MM.1S (cell line): Measurements from ENCODE around the gene OSTF1.

Source experiments
- DNase-seq: peaks from one replicate; pipeline ENCODE4 v3.0.0-alpha.2; 2015
- H2AFZ ChIP-seq: fragments of 300-600 bp; sonication (generic); 2 replicates; pipeline ENCODE4 v1.6.0; 2016; ENCODE audit warnings: antibody characterized with exemption, low read length
- H3F3A ChIP-seq: fragments of 300-600 bp; sonication (generic); 2 replicates; pipeline ENCODE4 v1.6.1; 2016; ENCODE audit warnings: mild to moderate bottlenecking, antibody characterized with exemption, low read length, moderate library complexity, mixed read lengths; ENCODE audit not compliant: insufficient read depth
- H3K27ac ChIP-seq: fragments of 300-600 bp; sonication (generic); 2 replicates; pipeline ENCODE4 v1.5.1; 2016; ENCODE audit warnings: mild to moderate bottlenecking, low read length
- H3K27me3 ChIP-seq: fragments of 300-600 bp; sonication (generic); replicated peaks from 2 replicates; pipeline ENCODE4 v1.6.0; 2016; ENCODE audit warnings: low read length; ENCODE audit not compliant: insufficient read depth
- H3K36me3 ChIP-seq: fragments of 300-600 bp; sonication (generic); replicated peaks from 2 replicates; pipeline ENCODE4 v1.6.1; 2016; ENCODE audit warnings: mild to moderate bottlenecking, low read length, mixed read lengths; ENCODE audit not compliant: insufficient read depth
- H3K4me1 ChIP-seq: fragments of 300-600 bp; sonication (generic); 2 replicates; pipeline ENCODE4 v1.6.1; 2016; ENCODE audit warnings: low read length, mixed read lengths
- H3K4me2 ChIP-seq: fragments of 300-600 bp; sonication (generic); 2 replicates; pipeline ENCODE4 v1.6.0; 2016; ENCODE audit warnings: low read depth, low read length
- H3K4me3 ChIP-seq: fragments of 300-600 bp; sonication (generic); 2 replicates; pipeline ENCODE4 v1.5.1; 2016; ENCODE audit warnings: low read length, mixed read lengths
- H3K79me2 ChIP-seq: fragments of 300-600 bp; sonication (generic); 2 replicates; pipeline ENCODE4 v1.6.1; 2016; ENCODE audit warnings: mixed run types, low read length, mixed read lengths
- H3K9ac ChIP-seq: fragments of 300-600 bp; sonication (generic); 2 replicates; pipeline ENCODE4 v1.6.1; 2016; ENCODE audit warnings: low read length, mixed read lengths
- H3K9me2 ChIP-seq: fragments of 300-600 bp; sonication (generic); replicated peaks from 2 replicates; pipeline ENCODE4 v1.6.1; 2016; ENCODE audit warnings: mild to moderate bottlenecking, low read length, mixed read lengths; ENCODE audit not compliant: insufficient read depth
- H3K9me3 ChIP-seq: fragments of 300-600 bp; sonication (generic); replicated peaks from 2 replicates; pipeline ENCODE4 v1.6.1; 2016; ENCODE audit warnings: mild to moderate bottlenecking, low read length, mixed read lengths; ENCODE audit not compliant: insufficient read depth
- H4K20me1 ChIP-seq: fragments of 300-600 bp; sonication (generic); 2 replicates; pipeline ENCODE4 v1.6.1; 2016; ENCODE audit warnings: mild to moderate bottlenecking, low read length, moderate library complexity, mixed read lengths; ENCODE audit not compliant: insufficient read depth
- EZH2 ChIP-seq: fragments of 300-600 bp; sonication (generic); optimal IDR thresholded peaks from 2 replicates; pipeline ENCODE3; 2017; ENCODE audit warnings: low read depth, mild to moderate bottlenecking, antibody characterized with exemption, low read length, mixed read lengths
- EZH2phosphoT487 ChIP-seq: fragments of 300-600 bp; sonication (generic); IDR thresholded peaks from 2 replicates; pipeline ENCODE4 v1.6.1; 2018; ENCODE audit warnings: antibody characterized with exemption, low read length
- TF ChIP-seq, protein P1 (sequence below): fragments of 300-600 bp; sonication (generic); IDR thresholded peaks from 2 replicates; pipeline ENCODE4 v1.5.1; 2016; ENCODE audit warnings: antibody characterized with exemption, low read length, mixed read lengths

The OSTF1 gene

DNA sequence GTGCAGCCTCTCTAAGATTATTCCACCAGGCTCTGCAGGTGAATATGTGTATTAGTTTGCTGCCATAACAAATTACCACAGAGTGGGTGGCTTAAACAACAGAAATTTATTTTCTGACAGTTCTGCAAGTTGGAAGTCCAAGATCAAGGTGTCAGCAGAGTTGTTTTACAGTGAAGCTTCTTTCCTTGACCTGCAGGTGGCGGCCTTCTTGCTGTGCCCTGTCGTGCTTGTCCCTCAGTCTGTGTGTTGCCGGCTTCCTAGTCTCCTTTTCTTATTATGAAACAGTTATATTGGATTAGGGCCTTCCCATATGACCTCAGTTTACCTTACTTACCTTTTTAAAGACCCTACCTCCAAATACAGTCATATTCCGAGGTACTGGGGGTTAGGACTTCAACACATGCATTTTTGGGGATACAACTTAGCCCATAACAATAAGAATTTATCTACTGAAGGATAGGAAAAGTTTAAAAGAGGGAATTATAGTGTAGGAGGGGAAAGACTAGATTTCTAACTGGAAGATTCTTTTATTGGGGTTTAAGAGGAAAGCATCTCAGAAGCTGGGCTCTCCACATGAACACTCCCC is 97.4 kb downstream of the OSTF1 start:
- peak overlapping the region; percentile 49; the same call in 1 of the 2 replicates for H2AFZ ChIP-seq

GRCh38 chr9:75186767-75187380 is 98.6 kb downstream of the OSTF1 start:
- Histone ChIP-seq H3K27ac (no peak overlapping the region), H3K4me2 (no peak overlapping the region), H4K20me1 (no peaks in the 10 kb centered on the region), H3K9ac (no peak overlapping the region), H3K4me1 (no peaks in the 10 kb centered on the region), H3K9me2 (no peaks in the 10 kb centered on the region), H3K4me3 (no peak overlapping the region), H3K36me3 (no peaks in the 10 kb centered on the region), H2AFZ (no peak overlapping the region), H3K9me3 (no peaks in the 10 kb centered on the region), H3K27me3 (no peaks in the 10 kb centered on the region), H3K79me2 (no peaks in the 10 kb centered on the region), H3F3A (no peaks in the 10 kb centered on the region)
- TF ChIP-seq, protein P1, sequence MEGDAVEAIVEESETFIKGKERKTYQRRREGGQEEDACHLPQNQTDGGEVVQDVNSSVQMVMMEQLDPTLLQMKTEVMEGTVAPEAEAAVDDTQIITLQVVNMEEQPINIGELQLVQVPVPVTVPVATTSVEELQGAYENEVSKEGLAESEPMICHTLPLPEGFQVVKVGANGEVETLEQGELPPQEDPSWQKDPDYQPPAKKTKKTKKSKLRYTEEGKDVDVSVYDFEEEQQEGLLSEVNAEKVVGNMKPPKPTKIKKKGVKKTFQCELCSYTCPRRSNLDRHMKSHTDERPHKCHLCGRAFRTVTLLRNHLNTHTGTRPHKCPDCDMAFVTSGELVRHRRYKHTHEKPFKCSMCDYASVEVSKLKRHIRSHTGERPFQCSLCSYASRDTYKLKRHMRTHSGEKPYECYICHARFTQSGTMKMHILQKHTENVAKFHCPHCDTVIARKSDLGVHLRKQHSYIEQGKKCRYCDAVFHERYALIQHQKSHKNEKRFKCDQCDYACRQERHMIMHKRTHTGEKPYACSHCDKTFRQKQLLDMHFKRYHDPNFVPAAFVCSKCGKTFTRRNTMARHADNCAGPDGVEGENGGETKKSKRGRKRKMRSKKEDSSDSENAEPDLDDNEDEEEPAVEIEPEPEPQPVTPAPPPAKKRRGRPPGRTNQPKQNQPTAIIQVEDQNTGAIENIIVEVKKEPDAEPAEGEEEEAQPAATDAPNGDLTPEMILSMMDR: peak; percentile 87
- no peak for TF ChIP-seq EZH2
- peak; percentile 48 for DNase-seq

More for the DNA sequence above, 97.4 kb downstream of the OSTF1 start:
- peak; percentile 57 for DNase-seq
- Histone ChIP-seq H3K79me2 (no peaks in the 10 kb centered on the region), H3K9ac (no peak overlapping the region), H3K4me2 (no peak overlapping the region; the same call in 1 of the 2 replicates), H3K27me3 (no peaks in the 10 kb centered on the region), H3K9me2 (no peaks in the 10 kb centered on the region), H4K20me1 (no peaks in the 10 kb centered on the region), H3K9me3 (no peaks in the 10 kb centered on the region), H3K27ac (no peak overlapping the region), H3F3A (no peaks in the 10 kb centered on the region), H3K4me1 (no peaks in the 10 kb centered on the region), H3K36me3 (no peaks in the 10 kb centered on the region), H3K4me3 (no peak overlapping the region)
- TF ChIP-seq, protein P1: peak; percentile 82
- no peak for TF ChIP-seq EZH2phosphoT487

GRCh38 chr9:75188756-75189155 is 100.4 kb downstream of the OSTF1 start:
- no peaks in the 10 kb centered on the region for H3F3A ChIP-seq
- H3K4me2 ChIP-seq: no peak overlapping the region
- H3K9me3 ChIP-seq: no peaks in the 10 kb centered on the region
- DNase-seq: no peak
- H3K9me2 ChIP-seq: no peaks in the 10 kb centered on the region
- H3K79me2 ChIP-seq: no peaks in the 10 kb centered on the region
- TF ChIP-seq, protein P1: no peak
- TF ChIP-seq EZH2 (no peak), EZH2phosphoT487 (no peak)
- H3K4me1 ChIP-seq: no peaks in the 10 kb centered on the region
- H3K4me3 ChIP-seq: no peak overlapping the region
- no peaks in the 10 kb centered on the region for H3K27me3 ChIP-seq
- no peak overlapping the region for H3K9ac ChIP-seq
- no peak overlapping the region for H2AFZ ChIP-seq
- H3K36me3 ChIP-seq: no peaks in the 10 kb centered on the region
- no peak overlapping the region for H3K27ac ChIP-seq
- H4K20me1 ChIP-seq: no peaks in the 10 kb centered on the region
